ENCODE data around the gene TIMM8A.

The TIMM8A gene, protein sequence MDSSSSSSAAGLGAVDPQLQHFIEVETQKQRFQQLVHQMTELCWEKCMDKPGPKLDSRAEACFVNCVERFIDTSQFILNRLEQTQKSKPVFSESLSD

GRCh38 chrX:101348452-101349192 lies at the start of gene TIMM8A:
TSS of gene TIMM8A (minus strand) at chrX:101348742. CDS start at chrX:101348664, 78 bp downstream.
- DNase-seq = peak; percentile 71 to 73

DNA sequence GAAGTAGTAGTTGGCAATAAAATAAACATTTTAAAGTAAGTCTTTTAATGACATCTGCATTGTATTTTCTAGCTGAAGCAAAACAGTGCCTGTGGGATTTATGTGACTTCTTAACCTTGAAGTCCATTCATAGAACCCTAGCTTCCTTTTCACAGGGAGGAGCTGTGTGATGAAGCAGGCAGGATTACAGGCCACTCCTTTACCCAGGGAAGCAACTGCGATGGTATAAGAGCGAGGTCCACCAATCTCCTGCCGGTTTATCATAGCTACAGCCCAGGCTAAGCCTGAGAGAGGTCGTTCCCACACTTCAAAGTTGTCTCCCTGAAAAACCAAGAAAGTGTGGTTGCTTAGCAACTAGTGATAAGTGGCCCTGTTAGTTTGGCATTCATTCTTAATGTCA lies 49.2 kb upstream of the TIMM8A start:
- DNase-seq = no peak

GRCh38 chrX:101395789-101396188 lies 47.2 kb upstream of the TIMM8A start:
- DNase-seq = no peak

GRCh38 chrX:101394372-101394771 lies 45.8 kb upstream of the TIMM8A start:
- no peak for DNase-seq

DNA sequence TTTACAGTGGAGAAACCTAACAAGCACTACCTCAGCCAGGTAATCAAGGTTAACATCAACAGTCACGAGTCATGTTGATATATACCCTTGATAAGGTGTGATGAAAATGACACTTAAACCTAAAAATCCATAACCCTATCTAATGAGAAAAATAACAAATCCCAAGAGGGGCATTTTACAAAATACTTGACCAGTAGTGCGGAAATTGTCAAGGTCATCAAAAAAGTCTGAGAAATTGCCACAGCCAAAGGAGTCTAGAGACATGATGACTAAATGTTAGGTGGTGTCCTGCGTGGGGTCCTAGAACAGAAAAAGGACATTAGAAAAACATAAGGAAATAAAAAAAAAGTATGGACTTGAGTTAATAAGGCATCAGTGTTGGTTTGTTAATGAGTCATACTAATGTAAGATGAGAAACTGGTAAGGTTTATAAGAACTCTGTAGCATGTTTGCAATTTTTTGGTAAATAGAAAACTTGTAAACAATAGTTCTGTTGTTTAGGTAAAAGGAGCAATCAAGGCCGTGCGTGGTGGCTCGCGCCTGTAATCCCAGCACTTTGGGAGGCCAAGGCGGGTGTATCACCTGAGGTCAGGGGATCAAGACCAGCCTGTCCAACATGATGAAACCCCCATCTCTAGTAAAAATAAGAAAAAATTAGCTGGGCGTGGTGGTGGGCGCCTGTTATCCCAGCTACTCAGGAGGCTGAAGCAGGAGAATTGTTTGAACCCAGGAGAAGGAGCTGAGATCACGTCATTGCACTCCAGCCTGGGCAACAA lies 45.2 kb upstream of the TIMM8A start:
- DNase-seq = no peak

DNA sequence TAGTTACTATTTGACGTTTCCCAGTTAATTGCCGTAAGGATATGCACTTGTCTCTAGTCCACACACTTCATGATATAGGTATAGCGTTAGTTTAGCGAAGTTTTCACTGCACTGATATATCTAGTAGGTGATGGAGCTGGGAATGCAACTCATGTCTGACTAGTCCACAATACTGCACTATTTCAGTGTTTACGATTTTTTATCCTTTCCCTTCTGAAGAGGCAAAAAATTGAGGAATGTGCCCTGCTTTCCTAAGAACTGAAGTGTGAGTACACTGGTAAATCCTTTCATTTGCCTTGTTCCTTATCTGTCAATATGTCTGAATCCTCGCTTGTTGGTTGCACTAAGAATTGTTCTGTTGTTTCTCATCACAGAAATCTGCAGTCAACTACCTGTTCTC lies 43.3 kb upstream of the TIMM8A start:
- DNase-seq = no peak

DNA sequence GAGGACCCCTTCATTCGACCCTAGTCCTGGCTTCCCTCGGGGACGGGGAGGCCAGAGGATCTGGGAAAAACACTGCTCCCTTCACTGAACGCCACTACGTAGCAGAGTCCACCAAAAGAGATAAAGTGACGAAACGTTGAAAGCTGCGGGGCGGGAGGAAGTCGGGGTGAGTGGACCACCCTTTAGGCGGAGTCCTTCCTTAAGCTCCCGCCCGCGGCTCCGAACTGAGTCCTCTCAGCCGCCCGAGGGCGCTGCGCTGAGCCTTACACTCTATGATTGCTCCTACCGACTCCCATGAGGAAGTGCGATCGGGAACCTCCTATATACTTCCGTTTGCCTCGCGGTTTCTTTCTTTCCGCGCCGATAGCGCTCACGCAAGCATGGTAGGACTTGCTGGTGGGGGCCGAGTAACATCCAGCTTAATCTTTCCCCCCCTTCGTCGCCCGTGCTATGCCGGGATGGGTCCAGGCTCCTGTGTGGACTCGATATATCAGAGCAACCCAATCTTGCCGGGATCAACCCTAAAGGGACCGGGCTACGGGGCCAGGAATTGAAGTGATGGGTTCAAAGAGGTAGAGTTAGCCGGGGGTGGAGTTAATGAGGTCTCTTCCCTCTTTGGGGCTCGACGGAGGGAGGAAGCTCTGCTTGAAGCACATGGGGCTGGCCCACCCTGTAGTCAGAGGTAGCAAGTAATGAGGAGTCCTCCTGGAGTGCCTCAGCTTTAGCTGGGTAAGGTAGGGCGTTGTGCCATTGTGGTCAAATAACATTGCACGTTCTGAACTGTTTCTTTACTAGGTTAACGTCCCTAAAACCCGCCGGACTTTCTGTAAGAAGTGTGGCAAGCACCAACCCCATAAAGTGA lies 42.4 kb upstream of the TIMM8A start, which contains the start of gene RPL36A:
Gene RPL36A, plus strand, starts transcription at position 348 of the 862 bp plus-strand sequence. Its CDS starts 33 bp downstream, at position 381.
- DNase-seq = peak; percentile 86 to 87

DNA sequence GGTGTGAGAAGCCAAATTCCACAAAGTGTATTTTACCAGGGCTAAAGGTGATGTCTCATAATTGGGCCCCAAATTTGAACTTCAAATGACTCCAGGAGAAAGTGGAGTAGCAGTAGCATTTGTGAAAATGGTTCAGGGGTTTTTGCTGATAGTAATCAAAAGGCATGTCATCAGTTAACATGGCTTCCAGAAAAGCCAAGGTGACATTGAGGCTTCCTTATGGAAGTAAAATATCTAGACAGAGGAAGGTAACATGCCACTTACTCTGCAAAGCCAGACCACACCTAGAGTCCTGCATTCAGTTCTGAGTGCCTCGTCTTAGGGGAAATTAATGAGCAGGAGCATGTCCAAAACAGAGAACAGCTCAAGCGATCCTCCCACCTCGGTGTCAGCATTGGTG lies 40.1 kb upstream of the TIMM8A start:
- DNase-seq = no peak

GRCh38 chrX:101386542-101386885 lies 38.0 kb upstream of the TIMM8A start:
- DNase-seq = no peak

- peak in 1 of 2 donors; percentile 40 for DNase-seq
These were observed 37.4 kb upstream of the TIMM8A start, which contains the start of gene BTK for GRCh38 chrX:101385795-101386541. TSS of gene BTK (minus strand) at chrX:101386191. CDS start at chrX:101375284, 10,907 bp downstream.

GRCh38 chrX:101385026-101385684 lies 36.6 kb upstream of the TIMM8A start:
- DNase-seq = no peak

- DNase-seq = no peak
These were observed 35.2 kb upstream of the TIMM8A start for GRCh38 chrX:101383679-101384205.

DNA sequence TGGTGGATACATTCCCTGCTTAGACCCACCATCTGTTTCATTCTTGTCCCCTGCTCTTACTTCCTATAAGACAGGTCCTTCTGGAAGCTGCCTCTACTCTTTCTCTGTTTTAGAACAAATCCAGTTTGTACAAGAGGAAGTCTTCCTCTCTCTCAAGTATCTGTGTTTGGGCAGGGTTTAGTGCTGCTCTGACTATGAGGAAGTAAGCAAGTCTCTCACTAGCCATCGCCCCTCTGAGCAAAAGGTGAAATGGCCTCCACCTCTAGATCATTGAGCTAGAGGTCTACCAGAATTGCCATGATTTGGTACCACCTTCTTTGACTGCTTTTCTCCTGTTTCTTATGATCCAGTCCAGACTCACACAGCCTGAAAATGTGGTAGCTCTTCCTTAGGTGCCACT lies 29.0 kb upstream of the TIMM8A start:
- no peak for DNase-seq

GRCh38 chrX:101370888-101371504 lies 22.5 kb upstream of the TIMM8A start:
- DNase-seq = no peak

GRCh38 chrX:101369687-101370086 lies 21.1 kb upstream of the TIMM8A start:
- DNase-seq = no peak

DNA sequence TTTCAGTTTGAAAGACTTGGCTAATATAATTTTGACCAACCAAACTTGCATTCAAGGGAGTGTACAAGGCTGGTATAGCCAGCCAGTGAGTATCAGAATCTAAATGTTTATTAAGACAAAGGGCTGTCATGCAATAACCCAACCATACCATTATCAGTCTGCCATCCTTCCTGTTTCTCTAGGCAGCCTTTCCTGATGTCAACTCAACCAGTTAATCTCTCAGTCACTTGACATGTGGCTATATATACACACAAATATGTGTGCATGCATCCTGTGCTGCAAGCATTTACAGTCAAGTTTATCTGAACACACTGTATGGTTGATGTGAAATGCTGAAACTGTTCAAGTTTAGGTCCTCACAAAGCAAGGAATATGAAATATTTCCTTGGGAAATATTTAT lies 20.3 kb upstream of the TIMM8A start:
- DNase-seq = no peak

DNA sequence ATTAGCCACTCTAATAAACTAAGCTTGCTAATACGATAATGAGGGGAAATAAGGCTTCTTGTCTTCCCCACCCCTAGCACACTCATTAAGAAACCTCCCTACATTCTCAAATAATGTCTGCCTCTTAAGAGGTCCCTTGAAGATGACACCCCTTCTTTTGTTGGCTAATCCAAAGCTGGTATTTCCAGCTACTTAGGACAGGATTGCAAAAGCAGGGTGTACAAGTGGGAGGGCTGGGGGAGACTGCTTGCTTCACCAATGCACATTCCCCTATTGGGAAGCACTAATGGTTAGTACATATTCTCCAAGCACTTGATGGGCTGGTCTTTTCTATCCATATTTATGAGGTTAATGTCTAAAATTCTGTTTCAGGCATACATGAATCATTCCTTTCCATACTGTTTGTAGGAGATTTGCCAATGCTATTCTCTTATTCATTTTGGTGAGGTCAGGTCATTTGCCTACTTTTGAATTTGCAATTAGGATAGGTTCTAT lies 16.8 kb upstream of the TIMM8A start:
- DNase-seq = no peak

DNA sequence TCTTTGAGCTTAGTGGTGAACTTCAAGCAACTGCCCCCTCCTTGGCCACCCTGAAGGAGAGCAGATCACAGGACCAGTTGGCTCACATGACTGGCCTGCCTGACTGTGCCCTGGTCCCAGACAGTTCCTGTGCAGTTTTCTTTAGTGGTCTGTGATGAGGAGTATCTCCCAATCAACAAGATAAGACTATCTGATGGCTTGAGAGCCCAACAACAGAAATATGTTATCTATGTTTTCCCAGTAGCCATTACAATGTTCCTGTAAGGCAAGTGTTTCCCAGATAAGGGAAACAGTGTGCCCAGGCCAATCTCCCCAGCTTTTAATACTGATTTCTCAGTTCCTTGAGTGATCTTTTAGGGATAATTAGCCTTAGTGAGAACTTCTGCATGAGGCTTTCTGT lies 14.2 kb upstream of the TIMM8A start:
- no peak for DNase-seq

GRCh38 chrX:101362116-101362515 lies 13.6 kb upstream of the TIMM8A start:
- no peak for DNase-seq

GRCh38 chrX:101360390-101360789 lies 11.8 kb upstream of the TIMM8A start:
- no peak for DNase-seq

DNA sequence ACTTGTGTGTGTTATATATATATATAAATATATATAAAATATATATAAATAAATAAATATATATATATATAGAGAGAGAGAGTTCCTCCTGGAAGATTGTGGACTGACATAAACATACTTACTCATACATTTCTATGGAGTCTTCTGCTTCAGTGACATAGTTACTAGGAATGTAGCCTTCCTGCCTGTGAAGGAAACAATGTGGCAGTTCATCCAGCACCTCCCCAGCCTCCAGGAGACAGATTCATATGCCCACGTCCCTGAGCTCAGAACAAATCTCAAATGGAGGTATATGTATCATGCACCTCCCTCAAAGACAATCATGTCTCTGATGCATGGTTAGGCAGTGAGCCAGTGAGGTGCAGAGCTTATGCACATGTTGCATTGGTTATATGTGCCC lies 11.4 kb upstream of the TIMM8A start:
- DNase-seq = no peak
